ENCODE measurements around the gene CBX8.

Gene CBX8

DNA sequence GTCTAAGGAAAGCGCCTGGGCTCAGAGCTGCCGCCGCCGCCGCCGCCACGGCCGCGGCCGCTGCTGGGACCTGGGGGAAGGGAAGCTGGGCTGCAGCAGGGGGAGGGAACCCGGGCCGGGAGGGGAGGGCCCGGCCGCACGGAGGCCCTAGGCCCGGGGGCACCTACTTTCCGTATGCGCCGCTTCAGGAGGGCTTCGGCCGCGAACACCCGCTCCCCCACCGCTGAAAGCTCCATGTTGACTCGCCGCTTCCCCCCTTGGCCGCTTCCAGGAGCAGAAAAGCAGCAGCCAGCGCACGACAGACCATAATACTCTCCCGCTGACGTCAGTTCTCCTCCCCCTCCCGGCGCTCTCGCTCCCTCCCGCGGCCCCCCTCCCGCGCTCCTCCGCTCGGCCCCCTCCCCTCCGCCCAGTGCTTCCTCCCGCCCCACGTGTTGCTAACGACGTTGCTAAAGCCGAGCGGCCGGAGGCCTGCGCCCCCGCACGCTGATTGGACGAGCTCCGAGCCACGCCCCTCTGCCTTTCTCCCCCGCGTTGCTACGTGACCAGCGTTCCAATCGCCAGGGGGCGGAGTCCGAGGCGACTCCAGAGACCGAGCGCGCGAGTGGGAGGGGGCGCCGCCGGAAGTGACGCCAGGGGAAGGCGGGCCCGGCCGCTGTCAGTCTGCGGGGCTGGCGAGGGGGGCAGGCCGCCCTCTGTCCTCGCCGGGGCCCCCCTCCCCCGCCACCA, at the start of gene CBX8:
Gene CBX8, minus strand, starts transcription at position 315 of the 729 bp plus-strand sequence. Its CDS starts 79 bp downstream, at position 236.
- DNase-seq, result peak; percentile 99

DNA sequence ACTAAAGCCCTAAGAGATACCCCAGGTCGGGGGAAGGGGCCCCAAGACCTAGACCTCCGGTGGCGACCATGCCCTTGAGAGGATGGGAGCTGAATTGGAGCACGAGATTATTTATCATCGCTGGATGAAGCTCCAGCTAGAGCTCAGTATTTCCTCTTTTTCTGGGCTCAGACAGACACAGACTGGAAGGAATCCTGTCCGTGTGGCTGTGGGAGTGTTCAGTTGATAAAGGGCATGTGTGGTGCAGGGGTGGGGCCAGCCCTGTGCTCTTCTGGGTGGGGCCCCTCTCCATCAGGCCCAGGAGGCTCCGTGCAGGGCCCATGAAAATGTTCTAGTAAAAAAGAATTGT, 48.7 kb upstream of the CBX8 start:
- DNase-seq, result no peak

DNA sequence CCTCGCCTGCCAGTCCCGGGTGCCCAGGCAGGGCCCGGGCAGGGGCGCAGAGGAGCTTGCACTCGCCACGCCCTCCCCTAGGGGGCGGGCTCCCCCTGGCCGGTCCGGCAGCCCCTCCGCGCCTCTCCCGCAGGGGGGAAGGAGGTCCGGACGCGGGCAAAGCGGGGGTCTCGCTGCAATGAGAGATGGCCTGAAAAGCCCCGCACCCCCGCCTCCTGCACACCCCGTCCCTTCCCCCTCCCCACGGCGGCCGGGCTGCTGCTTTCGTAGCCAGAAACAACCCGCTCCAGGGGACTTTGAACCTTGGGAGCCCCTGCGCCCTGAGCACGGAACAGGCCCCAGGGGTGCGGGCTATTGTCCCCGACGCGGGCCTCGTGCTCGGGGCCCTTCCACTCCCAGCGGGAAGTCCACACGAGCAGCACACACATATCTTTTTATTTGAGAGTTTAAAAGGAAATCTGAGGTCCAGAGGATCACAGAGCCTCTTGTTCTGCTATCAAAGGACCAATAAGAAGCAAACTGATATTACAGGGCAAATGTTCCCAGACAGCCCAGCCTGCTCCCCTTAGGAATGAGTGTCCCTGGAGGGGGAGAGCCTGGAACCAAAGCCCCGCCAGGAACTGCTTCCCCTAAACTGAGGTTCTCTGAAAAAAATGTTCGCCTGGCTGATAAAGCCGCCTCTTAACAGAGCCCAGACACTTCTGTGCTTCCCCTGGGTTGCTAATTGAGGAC, 48.2 kb upstream of the CBX8 start:
- peak; percentile 82 for DNase-seq

DNA sequence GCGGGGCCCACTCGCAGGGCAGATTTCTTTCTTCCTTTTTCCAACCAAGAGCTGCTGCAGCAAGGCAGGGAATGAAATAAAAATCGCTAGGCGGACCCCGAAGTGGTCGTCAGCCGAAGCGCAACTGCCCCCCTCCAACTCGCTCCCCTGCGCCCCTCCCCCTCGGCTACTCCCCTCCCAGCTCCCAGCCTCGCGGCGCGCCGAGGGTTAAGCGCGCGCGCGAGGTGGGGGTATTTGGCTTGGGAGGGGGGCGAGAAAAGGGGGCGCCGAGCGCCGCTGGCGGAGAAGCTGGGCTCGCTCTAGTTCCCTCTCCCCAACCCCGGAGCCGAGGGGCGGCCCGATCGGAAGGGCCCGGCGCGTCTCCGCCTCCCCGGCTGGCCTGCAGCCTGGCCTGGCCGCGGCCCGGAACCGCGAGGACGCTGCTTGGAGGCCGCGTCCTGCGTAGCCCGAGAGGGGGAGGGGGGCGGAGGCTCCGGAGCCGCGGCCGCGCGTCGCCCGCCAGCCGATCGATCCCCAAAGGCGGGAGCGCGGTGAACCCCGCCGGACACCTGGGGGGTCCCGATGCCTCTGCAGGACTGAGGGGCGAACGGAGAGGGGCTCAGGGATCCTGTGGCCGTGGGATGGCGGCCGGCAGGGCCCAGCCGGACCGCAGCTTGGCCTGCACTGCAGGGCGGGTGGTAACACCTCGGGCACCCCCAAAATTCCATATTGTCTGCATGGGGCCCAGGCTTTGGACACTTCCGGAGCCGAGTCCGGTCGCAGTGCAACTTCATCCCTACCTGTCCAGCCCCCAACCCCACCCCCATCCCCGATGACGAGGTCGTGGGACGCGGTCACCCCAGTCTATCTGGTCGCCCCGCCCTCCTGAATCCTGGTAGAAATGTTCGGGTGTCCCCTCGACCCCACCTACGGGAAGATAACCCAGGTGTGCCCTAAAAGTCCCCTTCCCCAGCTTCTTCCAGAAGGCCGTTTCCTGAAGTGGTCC, 47.2 kb upstream of the CBX8 start:
- no peak for DNase-seq

DNA sequence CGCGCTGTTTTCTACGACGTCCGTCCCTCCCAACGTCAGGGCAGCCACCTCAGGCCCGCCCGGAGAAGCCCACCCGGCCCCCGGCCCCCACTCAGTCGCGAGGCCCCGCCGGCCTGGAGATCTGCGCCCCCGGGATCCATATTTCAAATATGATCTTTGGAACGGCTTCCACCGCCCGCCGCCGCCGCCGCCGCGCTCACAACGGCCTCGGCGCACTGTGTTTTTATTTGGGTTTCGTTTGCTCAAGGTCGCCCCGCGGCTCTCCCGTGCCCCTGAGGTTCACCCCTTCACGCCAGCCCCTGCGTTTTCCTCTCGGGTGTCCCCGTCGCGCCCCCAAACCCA, 46.6 kb upstream of the CBX8 start:
- DNase-seq, result no peak

DNA sequence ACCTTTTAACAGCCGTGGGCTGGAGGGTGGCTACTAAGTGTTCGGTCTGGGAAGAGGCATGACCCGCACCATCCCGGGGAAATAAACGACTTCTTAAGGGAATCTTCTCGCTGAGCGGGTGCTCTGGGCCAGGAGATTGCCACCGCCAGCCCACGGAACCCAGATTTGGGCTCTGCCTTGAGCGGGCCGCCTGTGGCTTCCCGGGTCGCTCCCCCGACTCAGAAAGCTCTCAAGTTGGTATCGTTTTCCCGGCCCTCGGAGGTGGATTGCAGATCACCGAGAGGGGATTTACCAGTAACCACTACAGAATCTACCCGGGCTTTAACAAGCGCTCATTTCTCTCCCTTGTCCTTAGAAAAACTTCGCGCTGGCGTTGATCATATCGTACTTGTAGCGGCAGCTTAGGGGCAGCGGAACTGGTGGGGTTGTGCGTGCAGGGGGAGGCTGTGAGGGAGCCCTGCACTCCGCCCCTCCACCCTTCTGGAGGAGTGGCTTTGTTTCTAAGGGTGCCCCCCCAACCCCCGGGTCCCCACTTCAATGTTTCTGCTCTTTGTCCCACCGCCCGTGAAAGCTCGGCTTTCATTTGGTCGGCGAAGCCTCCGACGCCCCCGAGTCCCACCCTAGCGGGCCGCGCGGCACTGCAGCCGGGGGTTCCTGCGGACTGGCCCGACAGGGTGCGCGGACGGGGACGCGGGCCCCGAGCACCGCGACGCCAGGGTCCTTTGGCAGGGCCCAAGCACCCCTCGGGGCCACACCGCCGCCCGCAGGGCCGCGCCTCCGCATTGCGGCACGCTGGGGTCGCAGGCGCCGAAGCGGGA, 46.0 kb upstream of the CBX8 start:
- no peak for DNase-seq

DNA sequence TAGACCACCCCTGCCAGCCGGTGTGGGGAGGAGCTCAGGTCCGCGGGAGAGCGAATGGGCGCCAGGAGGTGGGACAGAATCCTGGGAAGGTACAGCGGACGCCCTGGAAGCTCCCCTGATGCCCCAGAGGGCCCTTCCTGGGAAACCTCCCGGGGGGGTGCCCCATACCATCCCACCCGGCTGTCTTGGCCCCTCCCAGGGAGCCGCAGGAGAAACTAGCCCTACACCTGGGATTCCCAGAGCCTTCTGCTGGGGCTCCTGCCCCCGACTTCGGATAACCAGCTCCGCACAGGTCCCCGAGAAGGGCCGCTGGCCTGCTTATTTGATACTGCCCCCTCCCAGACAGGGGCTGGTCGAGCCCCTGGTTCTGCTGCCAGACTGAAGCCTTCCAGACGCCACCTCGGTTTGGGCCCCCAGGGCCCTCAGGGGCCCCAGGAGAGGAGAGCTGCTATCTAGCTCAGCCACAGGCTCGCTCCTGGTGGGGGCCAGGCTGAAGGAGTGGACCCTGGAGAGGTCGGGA, 45.3 kb upstream of the CBX8 start:
- no peak for DNase-seq

DNA sequence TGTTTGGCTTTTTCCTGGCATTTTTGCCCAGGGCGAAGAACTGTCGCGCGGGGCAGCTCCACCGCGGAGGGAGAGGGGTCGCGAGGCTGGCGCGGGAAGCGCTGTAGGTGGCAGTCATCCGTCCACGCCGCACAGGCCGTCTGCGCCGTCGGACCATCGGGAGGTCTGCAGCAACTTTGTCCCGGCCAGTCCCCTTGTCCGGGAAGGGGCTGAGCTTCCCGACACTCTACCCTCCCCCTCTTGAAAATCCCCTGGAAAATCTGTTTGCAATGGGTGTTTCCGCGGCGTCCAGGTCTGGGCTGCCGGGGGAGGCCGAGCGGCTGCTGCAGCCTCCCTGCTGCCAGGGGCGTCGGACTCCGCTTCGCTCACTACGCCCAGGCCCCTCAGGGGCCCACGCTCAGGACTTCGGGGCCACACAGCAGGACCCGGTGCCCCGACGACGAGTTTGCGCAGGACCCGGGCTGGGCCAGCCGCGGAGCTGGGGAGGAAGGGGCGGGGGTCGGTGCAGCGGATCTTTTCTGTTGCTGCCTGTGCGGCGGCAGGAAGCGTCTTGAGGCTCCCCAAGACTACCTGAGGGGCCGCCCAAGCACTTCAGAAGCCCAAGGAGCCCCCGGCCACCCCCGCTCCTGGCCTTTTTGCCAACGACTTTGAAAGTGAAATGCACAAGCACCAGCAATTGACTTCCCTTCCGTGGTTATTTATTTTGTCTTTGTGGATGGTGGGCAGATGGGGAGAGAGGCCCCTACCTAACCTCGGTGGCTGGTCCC, 44.7 kb upstream of the CBX8 start:
- no peak for DNase-seq

DNA sequence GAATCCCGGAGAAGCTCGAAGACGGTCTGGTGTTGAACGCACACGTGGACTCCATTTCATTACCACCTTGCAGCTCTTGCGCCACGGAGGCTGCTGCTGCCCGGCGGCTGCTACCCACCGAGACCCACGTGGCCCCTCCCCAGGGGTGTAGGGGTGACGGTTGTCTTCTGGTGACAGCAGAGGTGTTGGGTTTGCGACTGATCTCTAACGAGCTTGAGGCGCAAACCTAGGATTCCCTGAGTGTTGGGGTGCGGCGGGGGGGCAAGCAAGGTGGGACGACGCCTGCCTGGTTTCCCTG, 44.1 kb upstream of the CBX8 start:
- DNase-seq, result no peak

DNA sequence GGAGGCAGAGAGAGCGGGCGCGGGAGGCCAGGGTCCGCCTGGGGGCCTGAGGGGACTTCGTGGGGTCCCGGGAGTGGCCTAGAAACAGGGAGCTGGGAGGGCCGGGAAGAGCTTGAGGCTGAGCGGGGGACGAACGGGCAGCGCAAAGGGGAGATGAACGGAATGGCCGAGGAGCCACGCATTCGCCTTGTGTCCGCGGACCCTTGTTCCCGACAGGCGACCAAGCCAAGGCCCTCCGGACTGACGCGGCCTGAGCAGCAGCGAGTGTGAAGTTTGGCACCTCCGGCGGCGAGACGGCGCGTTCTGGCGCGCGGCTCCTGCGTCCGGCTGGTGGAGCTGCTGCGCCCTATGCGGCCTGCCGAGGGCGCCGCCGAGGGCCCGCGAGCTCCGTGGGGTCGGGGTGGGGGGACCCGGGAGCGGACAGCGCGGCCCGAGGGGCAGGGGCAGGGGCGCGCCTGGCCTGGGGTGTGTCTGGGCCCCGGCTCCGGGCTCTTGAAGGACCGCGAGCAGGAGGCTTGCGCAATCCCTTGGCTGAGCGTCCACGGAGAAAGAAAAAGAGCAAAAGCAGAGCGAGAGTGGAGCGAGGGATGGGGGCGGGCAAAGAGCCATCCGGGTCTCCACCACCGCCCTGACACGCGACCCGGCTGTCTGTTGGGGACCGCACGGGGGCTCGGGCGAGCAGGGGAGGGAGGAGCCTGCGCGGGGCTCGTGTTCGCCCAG, 43.6 kb upstream of the CBX8 start:
- no peak for DNase-seq

DNA sequence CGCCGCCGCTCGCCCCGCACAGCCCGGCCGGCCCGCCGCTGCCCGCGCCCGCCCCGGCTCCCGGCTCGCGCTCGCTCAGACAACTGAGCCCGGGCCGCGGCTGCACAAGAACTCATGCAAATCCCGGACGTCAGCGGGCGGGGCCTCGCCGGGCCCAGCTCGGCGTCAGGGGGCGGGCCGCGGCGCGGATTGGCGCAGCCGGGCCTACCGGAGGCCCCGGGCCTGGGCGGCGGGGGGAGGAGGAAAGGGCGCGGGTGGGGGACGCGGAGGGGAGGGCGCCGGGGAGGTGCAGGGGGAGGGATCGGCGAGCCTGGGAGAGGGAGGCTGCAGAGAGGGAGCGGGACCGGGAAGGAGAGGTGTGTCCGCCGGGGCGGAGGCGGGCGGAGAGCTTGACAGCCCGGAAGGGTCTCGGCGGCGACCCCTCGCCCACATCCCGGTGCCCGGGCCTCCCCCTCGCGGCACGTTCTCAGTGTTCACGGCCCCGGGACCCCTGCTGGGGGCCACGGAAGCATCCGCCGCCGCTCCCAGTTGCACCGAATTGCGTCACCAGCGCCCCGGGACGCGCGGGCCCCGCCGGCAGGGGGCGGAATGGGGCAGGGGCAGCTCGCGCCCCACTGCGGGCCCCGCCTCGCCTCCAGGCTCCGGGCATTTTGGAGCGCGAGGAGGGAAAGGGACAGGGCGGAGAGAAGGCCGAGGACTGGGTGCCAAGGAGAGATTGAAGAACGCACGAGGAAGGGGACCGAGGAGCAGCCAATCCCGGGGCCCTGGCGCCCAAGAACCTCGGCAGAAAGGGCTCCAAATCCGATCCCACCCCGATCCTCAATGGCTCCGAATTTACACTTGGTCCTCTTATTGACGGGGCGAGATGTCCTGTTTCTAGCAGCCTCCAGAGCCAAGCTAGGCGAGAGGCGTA, 42.7 kb upstream of the CBX8 start, which contains the start of gene CBX4:
Gene CBX4, minus strand, starts transcription at position 85 of the 913 bp plus-strand sequence. CDS start 189 bp downstream, outside the sequence.
- DNase-seq, result peak; percentile 97

DNA sequence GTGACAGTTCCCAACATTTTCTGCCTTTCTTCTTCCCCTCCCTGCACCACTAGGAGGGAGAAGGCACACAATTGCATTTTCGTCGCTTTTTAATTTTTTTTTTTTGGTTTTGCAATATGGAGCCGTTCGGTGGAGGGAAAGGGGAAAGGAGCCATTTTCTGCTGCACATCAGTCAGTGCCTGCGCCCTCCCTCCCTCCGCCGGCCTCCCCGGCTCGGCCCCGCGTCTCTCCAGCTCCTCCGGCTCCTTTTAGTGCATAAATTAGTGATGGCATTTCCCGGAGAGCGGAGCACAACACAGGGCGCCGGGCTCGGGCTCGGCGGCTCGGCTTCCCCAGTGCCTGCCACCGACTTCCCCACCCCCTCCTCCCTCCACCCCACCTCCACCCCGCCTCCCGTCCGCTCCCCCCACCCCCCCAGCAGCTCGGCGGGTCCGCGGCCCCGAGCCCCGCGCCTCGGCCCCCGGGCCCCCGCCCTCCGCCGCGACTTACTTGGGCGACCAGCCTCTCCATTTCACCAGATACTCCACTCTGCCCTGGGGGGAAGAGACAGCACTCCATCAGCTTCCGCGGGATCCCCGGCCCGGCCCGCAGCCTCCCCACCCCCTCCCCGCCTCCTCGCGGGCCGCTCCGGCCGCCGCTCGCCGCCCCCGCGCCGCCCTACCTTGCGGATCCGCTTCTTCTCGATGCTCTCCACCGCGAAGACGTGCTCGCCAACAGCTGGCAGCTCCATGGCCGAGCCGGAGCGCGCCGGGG, 41.8 kb upstream of the CBX8 start:
- peak; percentile 83 for DNase-seq

DNA sequence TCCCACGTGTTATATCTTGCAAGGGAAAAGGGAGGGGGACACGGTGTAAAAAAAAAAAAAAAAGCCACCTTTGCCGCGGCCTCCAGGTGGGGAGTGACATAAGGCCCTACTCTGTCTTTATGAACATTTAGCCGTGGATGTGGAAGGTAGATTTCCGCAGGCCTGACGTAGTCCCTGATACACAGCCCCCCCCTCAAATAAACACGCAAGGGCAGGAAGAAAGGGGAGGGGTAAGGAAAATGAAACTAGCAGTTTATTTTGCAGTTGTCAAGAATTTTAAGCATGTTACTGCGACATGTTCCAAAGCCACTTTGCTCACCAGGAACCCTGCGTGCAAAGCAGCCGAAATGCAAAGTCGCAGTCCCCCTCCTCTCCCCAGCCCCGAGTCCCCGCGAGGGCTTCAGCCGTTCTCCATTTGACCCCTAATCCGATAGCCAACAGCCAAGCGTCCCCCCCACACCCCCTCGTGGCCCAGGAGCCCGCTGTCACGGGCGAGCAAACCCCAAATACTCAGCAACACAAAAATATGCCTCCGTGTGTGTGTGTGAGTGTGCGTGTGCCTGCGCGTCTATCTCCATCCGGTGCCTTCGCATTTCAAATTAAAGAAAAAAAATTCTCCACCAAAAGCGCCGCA, 41.1 kb upstream of the CBX8 start:
- DNase-seq, result peak; percentile 74

DNA sequence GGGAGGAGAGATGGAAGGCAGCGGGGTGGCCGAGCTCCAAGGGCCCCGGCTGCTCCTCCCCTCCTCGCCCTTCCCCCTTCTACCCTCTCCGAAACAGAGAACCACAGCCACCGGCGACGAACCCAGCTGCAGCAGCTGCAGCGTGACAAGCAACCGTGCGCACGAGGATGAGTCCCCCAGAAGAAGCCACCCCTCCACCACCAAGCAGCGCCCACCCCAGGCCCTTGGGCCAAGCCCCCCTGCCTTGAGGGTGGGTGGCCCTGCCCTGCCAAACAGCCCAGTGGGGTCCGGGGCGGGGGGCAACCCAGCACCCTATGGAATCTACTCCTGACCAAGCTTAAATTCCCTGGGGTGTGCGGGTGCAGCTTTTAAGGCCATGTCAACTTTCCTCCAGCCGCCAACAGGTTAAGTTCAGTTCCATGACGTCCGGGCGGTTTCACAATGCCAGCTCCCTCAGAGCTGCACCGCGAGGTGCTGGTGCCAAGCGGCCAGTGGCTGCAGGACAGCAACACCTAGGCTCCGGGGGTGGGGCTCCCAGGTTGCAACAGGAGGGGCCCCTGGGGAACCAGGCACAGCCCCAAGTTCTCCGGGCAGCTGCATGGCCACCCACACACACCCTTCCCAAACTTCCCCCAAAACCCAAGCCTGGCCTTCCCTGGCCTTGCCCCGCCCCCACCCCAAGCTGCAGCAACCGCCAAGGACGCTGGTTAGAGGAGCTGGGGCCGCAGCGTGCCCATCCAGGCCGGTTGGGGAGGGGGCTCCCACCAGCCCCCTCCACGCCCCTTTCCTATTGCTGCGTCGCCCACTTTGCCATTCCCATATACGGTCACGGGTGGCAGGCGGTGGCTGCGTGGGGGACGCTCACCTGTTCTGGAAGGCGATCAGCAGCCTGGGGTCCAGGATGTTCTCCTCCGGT, 40.4 kb upstream of the CBX8 start:
- DNase-seq, result peak; percentile 76

DNA sequence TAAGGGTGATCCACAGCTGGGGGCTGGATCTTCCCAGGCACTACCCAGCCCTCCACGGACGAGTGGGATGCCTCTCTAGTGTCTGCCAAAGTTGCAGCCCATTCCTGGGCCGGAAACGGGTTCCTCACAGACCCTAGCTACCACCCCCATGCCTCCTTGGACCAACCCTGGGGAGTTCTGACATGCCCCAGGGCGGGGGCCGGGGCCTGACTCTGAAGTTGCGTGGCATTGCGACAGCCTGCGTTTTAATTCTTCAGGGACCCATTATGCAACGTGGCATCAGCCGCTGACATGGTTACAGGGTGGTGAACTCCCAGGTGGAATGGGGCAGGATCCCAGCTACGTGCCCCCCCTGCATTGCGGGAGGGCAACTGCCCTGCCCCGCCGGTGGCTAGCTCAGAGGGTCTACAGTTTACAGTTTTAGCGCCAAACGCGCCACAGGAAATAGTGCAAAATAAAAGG, 39.7 kb upstream of the CBX8 start:
- DNase-seq, result no peak

DNA sequence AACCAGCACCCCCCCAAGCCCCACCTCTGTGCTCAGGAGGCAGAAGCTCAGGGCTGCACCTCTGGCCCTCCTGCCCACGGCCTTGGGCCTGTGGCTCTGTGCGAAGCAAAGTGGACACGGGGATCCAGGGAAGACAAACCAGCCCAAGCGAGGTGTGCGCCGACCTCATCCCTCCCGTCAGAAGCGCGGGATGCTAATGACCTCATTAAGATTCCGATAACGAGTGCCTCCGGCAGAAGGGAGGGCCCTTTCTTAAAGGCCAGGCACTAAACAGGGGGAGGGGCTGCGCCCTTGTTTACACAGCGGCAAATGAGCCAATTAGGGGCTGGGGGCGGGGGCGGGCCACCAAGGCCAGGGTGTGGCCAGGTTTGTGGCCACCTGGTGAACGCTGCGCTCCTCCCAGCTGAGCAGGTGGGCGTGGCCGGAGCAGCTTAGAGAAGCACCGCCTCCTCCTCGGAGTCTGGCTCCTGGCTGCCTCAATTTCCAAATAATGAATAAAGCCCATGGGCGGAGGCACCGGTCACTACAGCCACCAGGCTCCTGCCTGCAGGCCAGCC, 39.2 kb upstream of the CBX8 start:
- no peak for DNase-seq

DNA sequence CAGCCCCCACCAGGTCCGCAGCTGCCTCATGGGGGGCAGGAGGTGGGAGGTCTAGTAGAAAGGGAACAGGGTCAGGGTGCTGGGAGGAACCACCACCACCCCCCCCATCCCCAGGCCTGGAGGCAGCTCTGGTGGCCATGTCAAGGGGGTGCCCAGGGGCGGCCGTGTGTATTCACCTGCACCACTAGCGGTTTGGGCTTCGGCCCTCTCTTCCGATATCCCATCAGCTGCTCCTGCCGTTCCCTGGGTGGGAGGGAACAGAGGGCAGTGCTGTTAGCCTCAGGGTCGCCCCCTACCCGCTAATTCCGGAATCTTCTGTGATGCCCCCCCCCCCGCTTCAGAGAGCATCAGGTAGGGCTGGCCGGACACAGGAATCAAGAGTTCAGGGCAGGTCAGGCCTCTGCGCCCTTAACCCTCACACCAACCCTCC, 38.6 kb upstream of the CBX8 start:
- no peak for DNase-seq
